D341Med (cell line): ENCODE measurements around the gene ECM1.

Experiments used
- DNase-seq: peaks from one replicate; pipeline ENCODE4 v3.0.0; 2012; ENCODE audit warnings: low spot score

Gene ECM1

GRCh38 chr1:150507912-150508864 is at the start of gene ECM1:
ECM1 (plus strand) TSS chr1:150508109; CDS start chr1:150508210, 101 bp downstream.
- peak; percentile 33 for DNase-seq

DNA sequence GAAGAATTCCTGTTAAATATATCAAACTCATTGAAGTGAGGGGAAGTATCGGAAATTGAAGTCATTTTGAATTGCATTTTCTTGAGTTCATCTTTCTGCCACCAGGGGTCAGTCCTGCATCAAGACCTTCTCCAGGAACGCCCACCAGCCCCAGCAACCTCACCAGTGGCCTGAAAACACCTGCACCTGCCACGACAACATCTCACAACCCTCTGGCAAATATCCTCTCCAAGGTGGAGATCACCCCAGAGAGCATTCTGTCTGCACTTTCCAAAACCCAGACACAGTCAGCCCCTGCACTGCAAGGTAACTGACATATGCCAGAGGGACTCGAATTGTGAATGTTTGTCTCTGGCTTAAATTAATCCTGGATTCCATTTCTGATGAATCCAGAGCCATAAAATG is 43.5 kb upstream of the ECM1 start:
- DNase-seq: peak; percentile 89

GRCh38 chr1:150466964-150467363 is 40.9 kb upstream of the ECM1 start:
- DNase-seq: no peak

DNA sequence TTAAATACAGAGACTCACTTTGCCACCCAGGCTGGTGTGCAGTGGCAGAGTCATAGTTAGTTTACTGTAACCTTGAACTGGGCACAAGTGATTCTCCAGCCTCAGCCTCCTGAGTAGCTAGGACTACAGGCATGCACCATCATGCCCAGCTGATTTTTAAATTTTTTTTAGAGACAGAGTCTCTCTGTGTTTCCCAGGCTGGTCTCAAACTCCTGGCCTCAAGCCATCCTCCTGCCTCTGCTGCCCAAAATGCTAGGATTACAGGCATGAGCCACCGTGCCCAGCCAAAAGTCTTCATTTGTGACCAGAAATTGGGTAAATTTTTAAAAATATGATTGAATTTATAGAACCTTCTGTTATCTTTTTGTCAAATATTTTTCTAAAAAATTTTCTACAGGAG is 38.6 kb upstream of the ECM1 start:
- DNase-seq: no peak

DNA sequence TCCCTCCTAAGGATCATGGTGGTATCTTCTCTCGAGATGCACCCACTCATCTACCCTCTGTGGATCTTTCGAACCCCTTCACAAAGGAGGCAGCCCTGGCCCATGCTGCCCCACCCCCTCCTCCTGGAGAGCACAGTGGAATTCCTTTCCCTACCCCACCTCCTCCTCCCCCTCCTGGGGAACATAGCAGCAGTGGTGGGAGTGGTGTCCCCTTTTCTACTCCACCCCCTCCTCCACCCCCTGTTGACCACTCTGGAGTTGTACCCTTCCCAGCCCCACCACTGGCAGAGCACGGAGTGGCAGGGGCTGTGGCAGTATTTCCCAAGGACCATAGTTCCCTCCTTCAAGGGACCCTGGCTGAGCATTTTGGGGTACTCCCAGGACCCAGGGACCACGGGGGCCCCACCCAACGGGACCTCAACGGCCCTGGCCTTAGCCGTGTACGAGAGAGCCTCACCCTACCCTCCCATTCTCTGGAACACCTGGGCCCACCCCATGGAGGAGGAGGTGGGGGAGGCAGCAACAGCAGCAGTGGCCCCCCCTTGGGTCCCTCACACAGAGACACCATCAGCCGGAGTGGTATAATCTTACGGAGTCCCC is 35.2 kb upstream of the ECM1 start:
- no peak for DNase-seq

DNA sequence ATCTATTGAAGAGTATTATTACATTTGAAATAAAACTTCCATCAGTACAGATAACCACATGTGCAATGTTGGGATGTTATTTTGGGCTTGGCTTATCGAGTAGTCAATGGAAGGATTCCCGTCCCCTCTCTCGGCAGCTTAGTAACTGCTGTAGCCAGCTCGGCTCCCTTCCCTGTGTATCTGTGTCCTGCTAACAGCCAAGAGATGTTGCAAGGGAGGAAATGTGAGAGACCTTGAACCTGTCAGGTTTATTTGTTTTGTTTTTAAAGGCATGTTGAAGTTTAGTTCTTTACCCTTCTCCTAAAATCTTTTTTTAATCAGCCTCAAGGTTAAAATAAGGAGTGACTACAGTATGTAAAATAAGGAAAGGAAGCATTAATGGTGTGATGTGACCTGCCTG is 34.2 kb upstream of the ECM1 start:
- DNase-seq: no peak

GRCh38 chr1:150474869-150475268 is 33.0 kb upstream of the ECM1 start:
- DNase-seq: no peak

- no peak for DNase-seq
Observed at GRCh38 chr1:150476754-150477153, 31.2 kb upstream of the ECM1 start.

DNA sequence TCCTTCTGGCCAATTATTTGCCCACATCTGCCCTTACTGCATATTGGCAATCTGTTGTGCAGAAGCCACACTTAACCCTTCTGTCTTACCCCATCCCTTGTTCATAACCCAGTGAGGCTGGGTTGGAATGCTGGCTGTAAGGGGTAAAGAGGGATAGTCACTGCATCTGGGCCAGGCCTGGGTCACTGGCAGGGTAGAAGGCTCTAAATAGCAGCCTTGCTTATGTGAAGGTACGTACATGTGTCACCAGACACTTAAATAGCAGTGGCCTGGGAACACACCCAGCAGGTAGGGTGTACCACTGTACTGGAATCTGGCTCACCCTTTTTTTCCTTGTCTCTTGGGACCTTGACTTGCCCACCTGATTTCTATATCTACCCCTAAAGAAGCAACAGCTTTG is 30.6 kb upstream of the ECM1 start:
- no peak for DNase-seq

DNA sequence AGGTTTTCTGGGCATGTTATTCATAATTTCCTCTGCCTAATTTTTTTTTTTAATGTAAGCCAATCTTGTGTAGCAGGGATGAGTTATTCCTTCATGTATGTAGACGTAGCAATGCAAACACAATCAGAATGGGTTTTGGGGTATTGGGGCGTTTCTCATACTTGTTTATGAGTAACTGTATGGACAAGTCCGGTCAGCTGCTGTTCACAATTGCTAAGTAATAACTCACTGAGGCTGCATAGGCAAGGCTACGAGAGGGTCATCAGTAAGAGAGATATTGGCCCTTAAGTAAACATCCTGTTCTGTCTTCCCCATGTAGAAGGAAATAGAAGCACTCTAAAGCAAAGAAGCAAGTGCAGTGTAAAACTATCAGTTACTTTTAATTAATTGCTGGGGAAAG is 30.2 kb upstream of the ECM1 start:
- no peak for DNase-seq

- no peak for DNase-seq
Observed at GRCh38 chr1:150479370-150479769, 28.5 kb upstream of the ECM1 start.

- no peak for DNase-seq
Observed at GRCh38 chr1:150479927-150480352, 28.0 kb upstream of the ECM1 start.

DNA sequence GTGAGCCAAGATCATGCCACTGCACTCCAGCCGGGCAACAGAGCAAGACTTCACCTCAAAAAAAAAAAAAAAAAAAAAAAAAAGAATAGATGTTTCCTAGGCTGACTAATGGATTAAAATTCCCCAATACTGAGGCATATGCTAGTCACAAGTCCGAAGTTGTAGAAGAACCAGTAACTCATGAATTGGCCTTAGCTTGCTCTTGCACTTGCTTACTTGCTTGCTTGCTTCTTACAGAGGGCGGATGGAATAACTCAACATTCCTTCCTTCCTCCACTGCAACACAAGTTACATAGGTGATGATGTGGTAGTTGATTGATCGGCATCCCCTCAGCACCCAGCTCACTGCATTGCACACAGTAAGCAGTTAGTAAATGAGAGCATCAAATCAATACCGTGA is 23.5 kb upstream of the ECM1 start:
- DNase-seq: no peak

DNA sequence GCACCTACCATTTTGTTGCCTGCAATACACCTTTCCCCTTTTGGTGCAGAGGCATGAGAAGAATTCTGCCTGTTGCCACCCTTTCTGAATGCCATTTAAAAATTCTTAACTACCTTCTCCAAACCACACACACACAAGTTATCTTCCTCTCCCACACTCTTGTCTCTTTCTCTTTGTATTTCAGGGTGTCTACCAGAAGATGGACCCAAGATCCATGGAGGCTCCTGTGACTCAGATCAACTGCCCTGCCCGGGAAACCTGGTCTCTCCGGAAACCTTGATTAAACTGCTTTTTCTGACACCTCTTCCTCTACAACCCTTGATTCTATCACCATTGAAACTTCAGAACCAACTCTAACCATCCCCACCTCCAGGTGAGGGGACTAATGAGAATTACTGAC is 23.0 kb upstream of the ECM1 start:
- DNase-seq: no peak

- DNase-seq: peak; percentile 97
Observed at GRCh38 chr1:150486966-150487762, 20.7 kb upstream of the ECM1 start, which contains the start of gene TARS2. TARS2 (plus strand) TSS chr1:150487419; CDS start chr1:150487451, 32 bp downstream.

DNA sequence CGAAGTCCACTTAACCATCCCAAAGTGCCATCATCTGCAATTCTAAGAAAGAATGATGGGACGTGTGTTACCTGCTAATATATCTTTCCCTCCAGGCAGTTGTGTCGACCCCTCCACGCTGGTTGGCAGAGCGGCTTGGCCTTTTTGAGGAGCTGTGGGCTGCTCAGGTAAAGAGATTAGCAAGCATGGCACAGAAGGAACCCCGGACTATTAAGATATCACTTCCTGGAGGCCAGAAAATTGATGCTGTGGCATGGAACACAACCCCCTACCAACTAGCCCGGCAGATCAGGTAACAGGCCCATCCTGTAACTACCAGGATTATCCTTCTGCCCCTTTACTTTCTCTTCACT is 20.2 kb upstream of the ECM1 start:
- no peak for DNase-seq

DNA sequence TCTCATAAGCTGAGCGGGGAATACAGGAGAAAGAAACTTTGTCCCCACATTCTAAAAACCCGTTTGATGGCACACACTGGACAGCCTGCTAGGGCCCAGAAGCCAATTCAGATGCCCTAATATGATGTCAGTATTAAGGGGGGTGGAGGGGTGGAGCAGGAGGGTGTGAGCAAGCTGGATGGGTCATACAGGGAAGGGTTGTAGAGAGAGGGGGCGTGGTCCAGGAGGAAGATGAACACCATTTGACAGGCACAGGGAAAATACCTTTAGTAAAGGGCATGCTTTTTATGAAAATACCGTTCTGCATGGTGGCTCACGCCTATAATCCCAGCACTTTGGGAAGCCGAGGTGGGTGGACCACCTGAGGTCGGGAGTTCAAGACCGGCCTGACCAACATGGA is 14.7 kb upstream of the ECM1 start:
- DNase-seq: no peak

DNA sequence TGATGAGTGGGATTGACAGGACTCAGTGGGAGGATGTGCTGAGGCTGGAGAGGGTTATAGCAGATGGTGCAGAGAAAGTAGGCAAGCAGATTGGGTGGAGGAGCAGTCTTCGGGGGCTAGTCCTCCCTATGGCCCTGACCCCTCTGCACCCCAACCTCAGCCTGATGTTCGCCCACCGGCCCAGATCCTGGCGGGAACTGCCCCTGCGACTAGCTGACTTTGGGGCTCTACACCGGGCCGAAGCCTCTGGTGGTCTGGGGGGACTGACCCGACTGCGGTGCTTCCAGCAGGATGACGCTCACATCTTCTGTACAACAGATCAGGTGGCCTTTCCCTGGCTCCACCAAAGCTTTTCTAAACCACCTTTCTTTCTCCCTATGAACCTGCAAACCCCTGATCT is 9.6 kb upstream of the ECM1 start:
- DNase-seq: no peak

GRCh38 chr1:150505431-150505830 is 2.5 kb upstream of the ECM1 start:
- no peak for DNase-seq

DNA sequence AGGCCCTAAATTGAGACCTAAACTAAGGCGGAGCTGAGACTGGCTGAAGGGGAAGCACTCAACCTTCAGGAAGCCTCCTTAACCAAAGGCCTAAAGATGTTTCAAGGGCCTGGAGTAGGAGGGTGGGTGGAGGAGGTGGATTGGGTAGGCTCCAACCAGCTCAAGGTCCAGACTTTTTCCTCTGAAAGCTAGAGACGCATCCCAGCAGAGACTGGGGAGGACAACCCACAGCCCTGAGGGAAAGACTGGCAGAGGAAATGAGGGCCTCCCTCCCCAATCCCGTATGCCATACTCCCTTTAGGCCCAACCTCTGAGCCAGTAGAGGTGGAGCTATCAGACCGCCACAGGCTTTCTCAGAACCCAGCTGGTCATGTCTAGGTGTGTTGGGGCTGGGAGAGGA is 1.1 kb downstream of the ECM1 start:
- peak; percentile 27 for DNase-seq

- DNase-seq: no peak
Observed at GRCh38 chr1:150511551-150511950, 3.6 kb downstream of the ECM1 start.

- no peak for DNase-seq
Observed at GRCh38 chr1:150511985-150512660, 4.2 kb downstream of the ECM1 start.
